ENCODE results near the gene CA10. TPM values are rescaled to one million over a fixed set of nuclear protein-coding genes. Genes with fewer than 3 reads are reported as not detected.
A peak's percentile ranks its signal among the peaks of the same experiment; 100 is the strongest.

The CA10 gene
- polyA plus RNA-seq, 1 donor (not counting 4 experiments of a cell fraction or from before 2014, with no cell fraction given), result 2.9 TPM

DNA sequence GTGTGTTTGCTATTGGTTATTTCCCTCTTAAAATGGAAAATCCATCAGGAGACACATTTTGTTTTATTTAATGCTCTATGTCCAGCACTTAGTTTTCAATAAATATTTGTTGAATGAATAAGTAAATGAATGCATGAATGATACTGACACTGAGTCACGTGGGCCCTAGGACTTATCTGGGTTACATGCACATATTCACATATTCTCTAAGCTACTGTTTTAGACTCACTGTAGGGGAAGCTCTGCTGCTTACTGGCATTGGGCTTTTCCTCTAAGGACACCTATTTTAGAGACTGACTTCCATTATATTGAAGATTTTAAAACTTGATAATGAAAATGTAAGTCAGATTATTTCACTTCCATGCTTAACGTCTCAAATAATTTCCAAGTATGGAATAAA is 571.0 kb downstream of the CA10 start:
- H3K36me3 ChIP-seq (ENCODE audit: control insufficient read depth in 2 of 2, extremely low read depth in 1 of 2, insufficient read depth in 2 of 2, low read length in 2 of 2), result no peaks in the 10 kb centered on the region
- no peaks in the 10 kb centered on the region for H3K9me3 ChIP-seq (ENCODE audit: control insufficient read depth, low read depth, low read length)
- no peaks in the 10 kb centered on the region for H3K27me3 ChIP-seq (ENCODE audit: control insufficient read depth, extremely low read depth, insufficient read depth, low read length)
- TF ChIP-seq EZH2 (IDR thresholded peaks at IDR 0.05; ENCODE audit: low read length), result no peak
- TF ChIP-seq, protein P1, sequence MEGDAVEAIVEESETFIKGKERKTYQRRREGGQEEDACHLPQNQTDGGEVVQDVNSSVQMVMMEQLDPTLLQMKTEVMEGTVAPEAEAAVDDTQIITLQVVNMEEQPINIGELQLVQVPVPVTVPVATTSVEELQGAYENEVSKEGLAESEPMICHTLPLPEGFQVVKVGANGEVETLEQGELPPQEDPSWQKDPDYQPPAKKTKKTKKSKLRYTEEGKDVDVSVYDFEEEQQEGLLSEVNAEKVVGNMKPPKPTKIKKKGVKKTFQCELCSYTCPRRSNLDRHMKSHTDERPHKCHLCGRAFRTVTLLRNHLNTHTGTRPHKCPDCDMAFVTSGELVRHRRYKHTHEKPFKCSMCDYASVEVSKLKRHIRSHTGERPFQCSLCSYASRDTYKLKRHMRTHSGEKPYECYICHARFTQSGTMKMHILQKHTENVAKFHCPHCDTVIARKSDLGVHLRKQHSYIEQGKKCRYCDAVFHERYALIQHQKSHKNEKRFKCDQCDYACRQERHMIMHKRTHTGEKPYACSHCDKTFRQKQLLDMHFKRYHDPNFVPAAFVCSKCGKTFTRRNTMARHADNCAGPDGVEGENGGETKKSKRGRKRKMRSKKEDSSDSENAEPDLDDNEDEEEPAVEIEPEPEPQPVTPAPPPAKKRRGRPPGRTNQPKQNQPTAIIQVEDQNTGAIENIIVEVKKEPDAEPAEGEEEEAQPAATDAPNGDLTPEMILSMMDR (optimal IDR thresholded peaks at IDR 0.05 in 1 of 3, IDR thresholded peaks at IDR 0.05 in 1 of 3, conservative IDR thresholded peaks at IDR 0.05 in 1 of 3; ENCODE audit: extremely low read depth in 1 of 3, insufficient read depth in 2 of 3, low read length in 3 of 3), result no peak
- H2AFZ ChIP-seq (ENCODE audit: control insufficient read depth, low read length), result no peak overlapping the region
- dilution Hi-C loops (cut with MboI; ENCODE audit: extremely low pct_ligation_motif_present, low sequenced_read_pairs), result no loop called here
- H3K9me1 ChIP-seq (ENCODE audit: control insufficient read depth, extremely low read depth, insufficient read depth, low read length), result no peaks in the 10 kb centered on the region
- H3K79me2 ChIP-seq (ENCODE audit: control insufficient read depth, insufficient read depth, low read length), result no peaks in the 10 kb centered on the region
- DNase-seq (ENCODE audit: low read depth, low spot score), result no peak
- no peak for FAIRE-seq
- H3K27ac ChIP-seq (ENCODE audit: control insufficient read depth, insufficient read depth, low read length), result no peak overlapping the region
- H3K9ac ChIP-seq (ENCODE audit: control insufficient read depth, extremely low read depth, insufficient read depth, low read length), result no peak overlapping the region
- no peak overlapping the region for H3K4me3 ChIP-seq (ENCODE audit: control insufficient read depth in 2 of 3, extremely low read depth in 1 of 3, insufficient read depth in 2 of 3, low read depth in 1 of 3, low read length in 3 of 3)
- H3K4me1 ChIP-seq (ENCODE audit: control insufficient read depth, extremely low read depth, insufficient read depth, low read length), result no peaks in the 10 kb centered on the region
- no peaks in the 10 kb centered on the region for H4K20me1 ChIP-seq (ENCODE audit: control insufficient read depth, extremely low read depth, insufficient read depth, low read length)
- H3K4me2 ChIP-seq (ENCODE audit: control insufficient read depth, extremely low read depth, insufficient read depth, low read depth, low read length), result no peak overlapping the region

DNA sequence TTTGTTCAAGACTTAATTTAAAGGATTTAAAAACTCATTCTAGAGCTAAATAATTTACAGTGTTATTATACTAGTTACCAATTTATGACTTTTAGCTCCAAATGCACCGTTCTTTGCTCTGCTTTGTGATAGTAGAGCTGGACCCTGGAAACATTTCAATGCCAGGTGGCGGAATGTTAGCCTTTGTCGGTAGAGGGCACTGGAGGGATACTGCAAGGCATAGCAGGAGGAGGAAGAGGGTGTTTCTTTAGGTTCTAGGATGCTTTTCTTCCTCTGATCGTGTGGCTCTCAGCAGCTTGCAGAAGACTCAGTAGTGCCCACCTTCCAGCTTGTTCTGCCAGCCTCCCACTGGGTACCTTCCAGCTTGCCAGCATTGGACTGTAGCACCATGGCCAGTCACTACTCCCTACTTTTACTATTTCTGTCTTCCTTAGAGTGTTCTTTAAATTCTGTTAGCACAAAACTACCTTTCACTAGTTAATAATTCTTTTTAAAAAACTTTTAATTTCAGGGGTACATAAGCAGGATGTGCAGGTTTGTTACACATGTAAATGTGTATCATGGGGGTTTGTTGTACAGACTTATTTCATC is 572.9 kb downstream of the CA10 start:
- FAIRE-seq, result peak; percentile 17
- dilution Hi-C loops (cut with MboI; ENCODE audit: extremely low pct_ligation_motif_present, low sequenced_read_pairs), result no loop called here

More for the DNA sequence above, 572.9 kb downstream of the CA10 start:
- H2AFZ ChIP-seq (ENCODE audit: control insufficient read depth, low read length), result no peak overlapping the region
- H3K27ac ChIP-seq (ENCODE audit: control insufficient read depth, insufficient read depth, low read length), result no peak overlapping the region
- no peaks in the 10 kb centered on the region for H3K27me3 ChIP-seq (ENCODE audit: control insufficient read depth, extremely low read depth, insufficient read depth, low read length)
- H3K9ac ChIP-seq (ENCODE audit: control insufficient read depth, extremely low read depth, insufficient read depth, low read length), result no peak overlapping the region
- H3K4me2 ChIP-seq (ENCODE audit: control insufficient read depth, extremely low read depth, insufficient read depth, low read depth, low read length), result no peak overlapping the region
- no peaks in the 10 kb centered on the region for H3K79me2 ChIP-seq (ENCODE audit: control insufficient read depth, insufficient read depth, low read length)
- H3K4me3 ChIP-seq (ENCODE audit: control insufficient read depth in 2 of 3, extremely low read depth in 1 of 3, insufficient read depth in 2 of 3, low read depth in 1 of 3, low read length in 3 of 3), result no peak overlapping the region
- no peaks in the 10 kb centered on the region for H3K9me3 ChIP-seq (ENCODE audit: control insufficient read depth, low read depth, low read length)
- no peaks in the 10 kb centered on the region for H3K4me1 ChIP-seq (ENCODE audit: control insufficient read depth, extremely low read depth, insufficient read depth, low read length)
- H3K9me1 ChIP-seq (ENCODE audit: control insufficient read depth, extremely low read depth, insufficient read depth, low read length), result no peaks in the 10 kb centered on the region
- no peaks in the 10 kb centered on the region for H3K36me3 ChIP-seq (ENCODE audit: control insufficient read depth in 2 of 2, extremely low read depth in 1 of 2, insufficient read depth in 2 of 2, low read length in 2 of 2)
- no peak for DNase-seq (ENCODE audit: low read depth, low spot score)
- no peaks in the 10 kb centered on the region for H4K20me1 ChIP-seq (ENCODE audit: control insufficient read depth, extremely low read depth, insufficient read depth, low read length)
- TF ChIP-seq, protein P1 (optimal IDR thresholded peaks at IDR 0.05 in 1 of 3, IDR thresholded peaks at IDR 0.05 in 1 of 3, conservative IDR thresholded peaks at IDR 0.05 in 1 of 3; ENCODE audit: extremely low read depth in 1 of 3, insufficient read depth in 2 of 3, low read length in 3 of 3), result peak; percentile 55 to 84 (median 76)
- TF ChIP-seq EZH2 (IDR thresholded peaks at IDR 0.05; ENCODE audit: low read length), result no peak

Measured in keratinocyte (primary cell).